Measurements from ENCODE around the gene PSMG1.

DNA sequence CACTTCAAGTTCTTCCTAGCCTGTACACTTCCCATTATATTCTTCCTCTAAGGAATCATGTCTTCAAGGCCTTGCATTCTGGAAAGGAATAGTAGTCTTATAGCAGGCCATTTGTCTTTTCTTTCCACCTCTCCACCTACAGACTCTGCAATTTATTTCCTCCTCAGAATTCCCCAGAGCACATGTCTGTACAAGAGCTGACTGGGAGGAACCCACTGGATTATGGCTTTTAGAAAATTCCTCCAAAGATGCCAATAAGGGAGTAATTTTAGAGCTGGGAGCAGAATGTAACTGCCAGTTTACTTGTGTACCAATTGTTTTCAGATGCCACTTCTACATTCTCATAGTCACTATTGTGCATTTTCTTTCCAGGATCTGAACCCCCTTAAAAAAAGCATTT, 3.4 kb upstream of the PSMG1 start:
- TF ChIP-seq, protein P1, sequence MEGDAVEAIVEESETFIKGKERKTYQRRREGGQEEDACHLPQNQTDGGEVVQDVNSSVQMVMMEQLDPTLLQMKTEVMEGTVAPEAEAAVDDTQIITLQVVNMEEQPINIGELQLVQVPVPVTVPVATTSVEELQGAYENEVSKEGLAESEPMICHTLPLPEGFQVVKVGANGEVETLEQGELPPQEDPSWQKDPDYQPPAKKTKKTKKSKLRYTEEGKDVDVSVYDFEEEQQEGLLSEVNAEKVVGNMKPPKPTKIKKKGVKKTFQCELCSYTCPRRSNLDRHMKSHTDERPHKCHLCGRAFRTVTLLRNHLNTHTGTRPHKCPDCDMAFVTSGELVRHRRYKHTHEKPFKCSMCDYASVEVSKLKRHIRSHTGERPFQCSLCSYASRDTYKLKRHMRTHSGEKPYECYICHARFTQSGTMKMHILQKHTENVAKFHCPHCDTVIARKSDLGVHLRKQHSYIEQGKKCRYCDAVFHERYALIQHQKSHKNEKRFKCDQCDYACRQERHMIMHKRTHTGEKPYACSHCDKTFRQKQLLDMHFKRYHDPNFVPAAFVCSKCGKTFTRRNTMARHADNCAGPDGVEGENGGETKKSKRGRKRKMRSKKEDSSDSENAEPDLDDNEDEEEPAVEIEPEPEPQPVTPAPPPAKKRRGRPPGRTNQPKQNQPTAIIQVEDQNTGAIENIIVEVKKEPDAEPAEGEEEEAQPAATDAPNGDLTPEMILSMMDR (IDR thresholded peaks at IDR 0.05 in 4 of 5, conservative IDR thresholded peaks at IDR 0.05 in 1 of 5), result no peak
- no peak for TF ChIP-seq POLR2A (IDR thresholded peaks at IDR 0.05)
